K562 (cell line): ENCODE measurements around the gene PGF. TPM values are rescaled to one million over a fixed set of nuclear protein-coding genes. Genes with fewer than 3 reads are reported as not detected.

Experiments
- FOXJ3 ChIP-seq: sonication (generic); formaldehyde crosslinking; IDR thresholded peaks from 2 replicates; pipeline ENCODE4 v1.4.0; 2020; ENCODE audit warnings: mild to moderate bottlenecking, missing genetic modification reagents
- GTF2F1 ChIP-seq: IDR thresholded peaks from 2 replicates; pipeline ENCODE4 v1.6.1; 2011; ENCODE audit warnings: low read depth, low read length, improper control_type of control experiment
- KDM4B ChIP-seq, 2 experiments: fragments of 450-650 bp in 1 of 2; sonication (generic) in 1 of 2; IDR thresholded peaks; 2 replicates each; pipeline ENCODE4 v1.6.1; 2016 to 2017; ENCODE audit warnings: borderline replicate concordance in 2 of 2, antibody characterized with exemption in 1 of 2, low read depth in 1 of 2, mild to moderate bottlenecking in 1 of 2
- MAZ ChIP-seq, 2 experiments: fragments of 450-650 bp in 1 of 2; sonication (generic) in 1 of 2; formaldehyde crosslinking; IDR thresholded peaks in 1 of 2; conservative IDR thresholded peaks in 1 of 2; 2 replicates each; pipeline versions ENCODE4 v1.4.0 to v1.5.0; 2020; ENCODE audit warnings: mild to moderate bottlenecking in 1 of 2, missing genetic modification reagents in 1 of 2
- NELFE ChIP-seq: IDR thresholded peaks from 2 replicates; pipeline ENCODE4 v1.6.1; 2011; ENCODE audit warnings: mild to moderate bottlenecking; ENCODE audit not compliant: insufficient read depth, insufficient read length
- RAD21 ChIP-seq, 2 experiments: fragments of 250-450 bp in 1 of 2; fragments of 450-650 bp in 1 of 2; sonication (Bioruptor Pico) in 1 of 2; formaldehyde crosslinking in 1 of 2; IDR thresholded peaks in 1 of 2; conservative IDR thresholded peaks in 1 of 2; 2 replicates each; pipeline versions ENCODE4 v1.4.0 to v1.8.0; 2020 to 2022; ENCODE audit warnings: mild to moderate bottlenecking in 2 of 2, moderate library complexity in 1 of 2
- STAG1 ChIP-seq: sonication (generic); formaldehyde crosslinking; IDR thresholded peaks from 2 replicates; pipeline ENCODE4 v1.5.0; 2020; ENCODE audit warnings: missing genetic modification reagents, borderline replicate concordance
- TBP ChIP-seq: optimal IDR thresholded peaks from 2 replicates; pipeline ENCODE3; 2011; ENCODE audit warnings: low read depth, low read length, improper control_type of control experiment
- TRIM28 ChIP-seq: fragments of 450-650 bp; IDR thresholded peaks from 2 replicates; pipeline ENCODE4 v1.6.1; 2017
- XRCC5 ChIP-seq: fragments of 200-400 bp; formaldehyde crosslinking; IDR thresholded peaks from 2 replicates; pipeline ENCODE4 v1.6.1; 2017; ENCODE audit warnings: low read depth, mild to moderate bottlenecking, low read length
- ZMIZ1 ChIP-seq, 2 experiments: fragments of 150-350 bp in 1 of 2; IDR thresholded peaks; 2 replicates each; pipeline ENCODE4 v1.6.1; 2012 to 2016; ENCODE audit warnings: low read depth in 2 of 2, low read length in 2 of 2, mild to moderate bottlenecking in 1 of 2, moderate library complexity in 1 of 2
- ZNF3 ChIP-seq: fragments of 250-450 bp; sonication (Bioruptor Pico); IDR thresholded peaks from 2 replicates; pipeline ENCODE4 v1.5.0; 2021; ENCODE audit warnings: mild to moderate bottlenecking, moderate library complexity
- ZNF41 ChIP-seq: fragments of 250-450 bp; sonication (Bioruptor Pico); conservative IDR thresholded peaks from 2 replicates; pipeline ENCODE4 v1.4.0; 2020; ENCODE audit warnings: mild to moderate bottlenecking
- ZNF583 ChIP-seq: fragments of 250-450 bp; sonication (Bioruptor Pico); IDR thresholded peaks from 2 replicates; pipeline ENCODE4 v1.4.0; 2020
- ZNF79 ChIP-seq: fragments of 250-450 bp; sonication (Bioruptor Pico); IDR thresholded peaks from 2 replicates; pipeline ENCODE4 v1.4.0; 2020; ENCODE audit warnings: low read depth, mild to moderate bottlenecking, moderate library complexity
- polyA plus RNA-seq, 8 experiments: library from polyadenylated mRNA; depleted of rRNA in 4 of 8; stranded (reverse) in 5 of 8; unstranded in 3 of 8; fragments of >200 nt; fragmentation: Nextera tagmentation in 2 of 8; fragmentation: Illumina TruSeq in 1 of 8; extraction: Ambion mirVana in 2 of 8; extraction: Trizol in 1 of 8; gene quantifications; 2 replicates each; pipeline versions ENCODE4 v1.2.1 to v1.2.3, GENCODE V29; 2011 to 2014; ENCODE audit warnings: inconsistent platforms in 1 of 8, missing spikeins in 1 of 8
- total RNA-seq, 7 experiments: library from RNA; depleted of rRNA in 6 of 7; stranded (reverse); fragments of >200 nt in 6 of 7; fragmentation: Illumina TruSeq in 2 of 7; extraction: Trizol in 2 of 7; gene quantifications; 2 replicates each; pipeline versions ENCODE4 v1.2.1 to v1.2.3, GENCODE V29; 2011 to 2021; ENCODE audit warnings: low replicate concordance in 1 of 7
- TF ChIP-seq, protein P1 (sequence below): fragments of 450-650 bp; formaldehyde crosslinking; IDR thresholded peaks from 2 replicates; pipeline ENCODE4 v1.4.0; 2020; ENCODE audit warnings: mild to moderate bottlenecking, moderate library complexity
- TF ChIP-seq, protein P2 (sequence below): fragments of 250-450 bp; sonication (Bioruptor Pico); IDR thresholded peaks from 2 replicates; pipeline ENCODE4 v1.6.1; 2021; ENCODE audit warnings: mild to moderate bottlenecking
- TF ChIP-seq, protein P3 (sequence below): conservative IDR thresholded peaks from 2 replicates; pipeline ENCODE4 v1.6.1; 2011; ENCODE audit warnings: low read depth, mild to moderate bottlenecking, low read length; ENCODE audit not compliant: control insufficient read depth
- TF ChIP-seq, protein P4 (sequence below): IDR thresholded peaks from 2 replicates; pipeline ENCODE4 v1.6.1; 2011; ENCODE audit not compliant: insufficient read length; ENCODE audit errors: extremely low read depth

PGF gene
- total and polyA plus RNA-seq, 9 of the 15 experiments (the other 6 are each of a cell fraction or from before 2014, with no cell fraction given): 0.04 to 0.44 (median 0.18) TPM

GRCh38 chr14:74945852-74946658 is 9.3 kb downstream of the PGF start (continued):
- TF ChIP-seq RAD21 (CRISPR knock-in tag; conservative IDR thresholded peaks at IDR 0.05 in 1 of 2, IDR thresholded peaks at IDR 0.05 in 1 of 2) (peak; percentile 64 to 76), KDM4B (IDR thresholded peaks at IDR 0.05; ENCODE audit: borderline replicate concordance in 2 of 2, low read depth in 1 of 2) (no peak), XRCC5 (peak; percentile 63; the same call in 1 of the 2 replicates), ZNF3 (peak; percentile 77; the same call in 1 of the 2 replicates), ZNF41 (CRISPR knock-in tag) (no peak), TBP (peak; percentile 82), MAZ (CRISPR knock-in tag; conservative IDR thresholded peaks at IDR 0.05 in 1 of 2, IDR thresholded peaks at IDR 0.05 in 1 of 2) (0 out of 4 replicates have a peak, but pooled peaks of 1 of the 2 experiments have one; percentile 29), TRIM28 (no peak), GTF2F1 (0 out of 2 replicates have a peak, but pooled peaks have one; percentile 43), FOXJ3 (CRISPR knock-in tag) (no peak), ZNF583 (CRISPR knock-in tag) (no peak), NELFE (no peak), STAG1 (CRISPR knock-in tag) (peak; percentile 33; the same call in 1 of the 2 replicates), ZMIZ1 (IDR thresholded peaks at IDR 0.05; ENCODE audit: low read depth in 2 of 2, low read length in 2 of 2) (peak in 1 of 2 experiments; percentile 28; a peak in 1 of 4 replicates), ZNF79 (CRISPR knock-in tag) (no peak)
- TF ChIP-seq, protein P1, sequence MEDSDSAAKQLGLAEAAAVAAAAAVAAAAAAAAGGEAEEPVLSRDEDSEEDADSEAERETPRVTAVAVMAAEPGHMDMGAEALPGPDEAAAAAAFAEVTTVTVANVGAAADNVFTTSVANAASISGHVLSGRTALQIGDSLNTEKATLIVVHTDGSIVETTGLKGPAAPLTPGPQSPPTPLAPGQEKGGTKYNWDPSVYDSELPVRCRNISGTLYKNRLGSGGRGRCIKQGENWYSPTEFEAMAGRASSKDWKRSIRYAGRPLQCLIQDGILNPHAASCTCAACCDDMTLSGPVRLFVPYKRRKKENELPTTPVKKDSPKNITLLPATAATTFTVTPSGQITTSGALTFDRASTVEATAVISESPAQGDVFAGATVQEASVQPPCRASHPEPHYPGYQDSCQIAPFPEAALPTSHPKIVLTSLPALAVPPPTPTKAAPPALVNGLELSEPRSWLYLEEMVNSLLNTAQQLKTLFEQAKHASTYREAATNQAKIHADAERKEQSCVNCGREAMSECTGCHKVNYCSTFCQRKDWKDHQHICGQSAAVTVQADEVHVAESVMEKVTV: peak; percentile 42; the same call in 1 of the 2 replicates
- TF ChIP-seq, protein P2, sequence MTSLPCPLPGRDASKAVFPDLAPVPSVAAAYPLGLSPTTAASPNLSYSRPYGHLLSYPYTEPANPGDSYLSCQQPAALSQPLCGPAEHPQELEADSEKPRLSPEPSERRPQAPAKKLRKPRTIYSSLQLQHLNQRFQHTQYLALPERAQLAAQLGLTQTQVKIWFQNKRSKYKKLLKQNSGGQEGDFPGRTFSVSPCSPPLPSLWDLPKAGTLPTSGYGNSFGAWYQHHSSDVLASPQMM: no peak
- TF ChIP-seq, protein P3, sequence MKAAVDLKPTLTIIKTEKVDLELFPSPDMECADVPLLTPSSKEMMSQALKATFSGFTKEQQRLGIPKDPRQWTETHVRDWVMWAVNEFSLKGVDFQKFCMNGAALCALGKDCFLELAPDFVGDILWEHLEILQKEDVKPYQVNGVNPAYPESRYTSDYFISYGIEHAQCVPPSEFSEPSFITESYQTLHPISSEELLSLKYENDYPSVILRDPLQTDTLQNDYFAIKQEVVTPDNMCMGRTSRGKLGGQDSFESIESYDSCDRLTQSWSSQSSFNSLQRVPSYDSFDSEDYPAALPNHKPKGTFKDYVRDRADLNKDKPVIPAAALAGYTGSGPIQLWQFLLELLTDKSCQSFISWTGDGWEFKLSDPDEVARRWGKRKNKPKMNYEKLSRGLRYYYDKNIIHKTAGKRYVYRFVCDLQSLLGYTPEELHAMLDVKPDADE: no peak
- TF ChIP-seq, protein P4, sequence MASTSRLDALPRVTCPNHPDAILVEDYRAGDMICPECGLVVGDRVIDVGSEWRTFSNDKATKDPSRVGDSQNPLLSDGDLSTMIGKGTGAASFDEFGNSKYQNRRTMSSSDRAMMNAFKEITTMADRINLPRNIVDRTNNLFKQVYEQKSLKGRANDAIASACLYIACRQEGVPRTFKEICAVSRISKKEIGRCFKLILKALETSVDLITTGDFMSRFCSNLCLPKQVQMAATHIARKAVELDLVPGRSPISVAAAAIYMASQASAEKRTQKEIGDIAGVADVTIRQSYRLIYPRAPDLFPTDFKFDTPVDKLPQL: peak; percentile 83
